Vagina (tissue), 2 donors: ENCODE data around the gene RGS21.

ENCODE experiments used
- CTCF ChIP-seq, 3 experiments: fragments of 450-650 bp in 2 of 3; fragments of 200-600 bp in 1 of 3; sonication (generic) in 1 of 3; IDR thresholded peaks; one replicate each; pipeline ENCODE4 v1.5.1; 2017 to 2019; ENCODE audit warnings: antibody characterized with exemption in 3 of 3, mild to moderate bottlenecking in 2 of 3, moderate library complexity in 2 of 3
- POLR2A ChIP-seq, 2 donors: fragments of 450-650 bp; IDR thresholded peaks; one replicate each; pipeline ENCODE4 v1.6.1; 2017; ENCODE audit warnings: antibody characterized with exemption in 2 of 2, mild to moderate bottlenecking in 2 of 2, moderate library complexity in 2 of 2

DNA sequence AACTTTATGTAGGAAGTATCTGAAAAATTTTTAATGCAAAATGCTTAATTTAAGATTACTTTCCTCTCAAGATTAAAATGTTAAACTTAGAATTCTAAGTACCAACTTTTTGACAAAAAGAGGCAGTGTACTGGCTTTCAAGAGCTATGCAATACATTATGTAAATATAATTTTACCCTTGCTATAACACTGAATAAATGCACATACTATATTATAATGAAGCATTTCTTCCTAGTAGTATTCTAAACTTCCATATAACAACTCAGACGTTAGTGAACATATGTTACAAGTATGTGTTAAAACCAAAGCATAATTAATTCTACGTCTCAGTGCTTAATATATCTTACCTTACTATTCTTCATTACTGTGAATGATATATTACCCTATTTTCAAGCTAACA, 58.5 kb downstream of the RGS21 start:
- no peak for TF ChIP-seq POLR2A (IDR thresholded peaks at IDR 0.05)
- TF ChIP-seq CTCF (IDR thresholded peaks at IDR 0.05) = no peak
